Heart left ventricle (tissue), 13 donors: ENCODE data around the gene HES5.

Experiments used
- CTCF ChIP-seq, 12 donors: fragments of 200-600 bp; sonication (generic) in 4 of 12; IDR thresholded peaks; one replicate each; pipeline versions ENCODE4 v1.5.0 to v1.8.0; 2018 to 2022; ENCODE audit warnings: antibody characterized with exemption in 12 of 12, mild to moderate bottlenecking in 5 of 12
- POLR2A ChIP-seq, 2 donors: fragments of 450-650 bp; IDR thresholded peaks; one replicate each; pipeline ENCODE4 v1.6.1; 2017; ENCODE audit warnings: antibody characterized with exemption in 2 of 2, mild to moderate bottlenecking in 2 of 2, moderate library complexity in 2 of 2
- donor health status: ischemic (EF 13 %, LVEDD 7.1; RV severe dilation, severe dysfunction).
- donor health status: DM: no; HTN: yes; CAD: no.
- donor health status: DM: no; HTN: no; CAD: no.
- donor health status: ischemic (EF 25% LVEDD 6.9; RV normal size, moderate dysfunction).
- donor health status: ischemic (EF 25% LVEDD 5.7; RV mildly dilated, moderate dysfunction).
- donor health status: ischemic (EF 35%, LVEDD 5.7; RV mildly dilated, moderate dysfunction).
- donor health status: nonischemic (EF 11% LVEDD 7.7; RV severe dilation, severe dysfunction).
- donor health status: DM: yes; HTN: yes; CAD: no.
- donor health status: PGD.
- donor health status: ischemic (EF 29% LVEDD 5.4; RV normal size, mild dysfunction).
- donor health status: nonischemic (EF 23%, LVEDD 6.1; RV moderate dilation, normal function).

GRCh38 chr1:2496087-2496622, 33.9 kb downstream of the HES5 start:
- TF ChIP-seq POLR2A (IDR thresholded peaks at IDR 0.05) (no peak), CTCF (IDR thresholded peaks at IDR 0.05) (no peak)
